Sigmoid colon (tissue), 7 donors: ENCODE results near the gene MRTFA. TPM values are rescaled to one million over a fixed set of nuclear protein-coding genes. Genes with fewer than 3 reads are reported as not detected.
"Not testable (repeated sequence)": the region's sequence is repeated elsewhere in the genome, so short reads cannot be mapped to it uniquely, and the experiment has no call there.

Experiments
- DNase-seq: peaks from one replicate; pipeline ENCODE4 v3.0.0-alpha.2; 2019
- H3K27ac ChIP-seq, 4 donors: fragments of 200-600 bp; sonication (generic); one replicate each; pipeline ENCODE4 v1.5.1; 2016 to 2019; ENCODE audit warnings: mild to moderate bottlenecking in 1 of 4
- H3K27me3 ChIP-seq, 3 donors: fragments of 200-600 bp; sonication (generic); one replicate each; pipeline ENCODE4 v1.5.1; 2019; ENCODE audit warnings: mild to moderate bottlenecking in 1 of 3
- H3K36me3 ChIP-seq, 4 donors: fragments of 200-600 bp; sonication (generic); one replicate each; pipeline ENCODE4 v1.5.1; 2016 to 2019
- H3K4me1 ChIP-seq, 4 donors: fragments of 200-600 bp; sonication (generic); one replicate each; pipeline ENCODE4 v1.5.1; 2017 to 2019
- H3K4me3 ChIP-seq, 4 donors: fragments of 200-600 bp; sonication (generic); one replicate each; pipeline ENCODE4 v1.5.1; 2017 to 2019; ENCODE audit warnings: mild to moderate bottlenecking in 2 of 4, moderate library complexity in 1 of 4
- H3K9me3 ChIP-seq, 4 donors: fragments of 200-600 bp in 3 of 4; sonication (generic) in 3 of 4; one replicate each; pipeline versions ENCODE4 v1.5.1 to v1.6.1; 2013 to 2019
- EP300 ChIP-seq, 4 donors: sonication (generic); formaldehyde crosslinking; IDR thresholded peaks; one replicate each; pipeline ENCODE4 v1.6.1; 2017; ENCODE audit warnings: antibody characterized with exemption in 4 of 4
- POLR2A ChIP-seq, 2 donors: fragments of 450-650 bp; IDR thresholded peaks; one replicate each; pipeline ENCODE4 v1.6.1; 2016; ENCODE audit warnings: antibody characterized with exemption in 2 of 2, mild to moderate bottlenecking in 2 of 2, moderate library complexity in 2 of 2
- POLR2AphosphoS5 ChIP-seq, 4 donors: sonication (generic); formaldehyde crosslinking; IDR thresholded peaks; one replicate each; pipeline ENCODE4 v1.6.1; 2017; ENCODE audit warnings: antibody characterized with exemption in 4 of 4
- WGBS, 2 donors: extraction: QIAGEN DNeasy Blood & Tissue Kit; methylation state at CpG; one replicate each; pipeline ENCODE4 v1.1.7; 2013; 5-methylcytosine and 5-hydroxymethylcytosine counted together
- intact Hi-C: fragments of 100-400 bp; cut with DNase I; formaldehyde crosslinking; loops from one replicate; pipeline ENCODE4 v1.15.1; 2023
- polyA plus RNA-seq, 3 donors: library from polyadenylated mRNA; stranded (reverse); fragments of 200-250 nt; gene quantifications; one replicate each; pipeline ENCODE4 v1.2.3, GENCODE V29; 2013
- total RNA-seq, 4 donors: library from RNA; depleted of rRNA; stranded (reverse); fragments of >200 nt; gene quantifications; one replicate each; pipeline ENCODE4 v1.1.0, GENCODE V29; 2016
- TF ChIP-seq, protein P1 (sequence below), 4 experiments: fragments of 450-650 bp in 3 of 4; fragments of 200-600 bp in 1 of 4; IDR thresholded peaks; one replicate each; pipeline ENCODE4 v1.5.1; 2016 to 2019; ENCODE audit warnings: antibody characterized with exemption in 4 of 4, mild to moderate bottlenecking in 3 of 4, moderate library complexity in 2 of 4
- donor health status: healthy with polysubstance abuse.
- donor health status: Bipolar disorder and iron deficiency.
- donor health status: healthy.

The MRTFA gene
- total and polyA plus RNA-seq, 7 donors, result 10.8 to 104 (median 29.2) TPM

DNA sequence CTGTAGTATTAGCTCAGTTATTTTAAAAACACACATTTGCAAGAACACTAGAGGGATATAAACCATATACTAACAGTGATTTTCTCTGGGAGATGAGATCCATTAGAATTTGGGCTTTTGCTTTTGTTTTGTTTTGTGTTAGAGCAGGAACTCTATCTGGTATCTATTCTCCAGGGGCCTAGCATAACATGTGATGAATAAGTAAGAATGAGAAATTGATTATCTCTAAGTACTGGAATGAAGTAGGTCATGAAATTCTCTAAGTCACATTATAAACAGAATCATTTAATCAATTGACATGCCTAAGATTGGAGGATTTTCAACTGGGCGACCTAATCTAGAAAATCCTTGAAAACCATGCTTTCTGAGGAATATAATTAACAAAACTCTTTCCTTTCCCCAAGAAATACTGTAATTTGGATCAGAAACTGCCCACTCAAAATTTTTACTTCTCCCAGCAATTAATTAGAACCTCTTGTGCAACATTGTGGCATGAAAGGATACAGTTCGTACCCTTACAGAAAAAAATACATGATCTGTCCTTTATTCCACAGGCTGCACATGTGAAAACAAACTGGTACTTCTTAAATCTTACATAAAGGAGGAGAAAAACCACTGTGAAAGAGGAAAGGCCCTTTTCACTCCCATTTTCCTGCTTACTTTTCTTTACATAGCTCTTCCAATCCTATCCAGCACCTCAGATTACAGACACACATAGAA lies 93.5 kb downstream of the MRTFA start:
- no peaks in the 10 kb centered on the region for H3K9me3 ChIP-seq
- peaks cover 0 to 15% (median 5%) of the 10 kb centered on the region in 4 donors for H3K4me1 ChIP-seq
- H3K27ac ChIP-seq, result no peak overlapping the region
- peaks cover 0 to 13% (median 0%) of the 10 kb centered on the region in 4 donors for H3K36me3 ChIP-seq
- no peak for DNase-seq
- WGBS, 2 donors, result 91 to 92% methylated on average over 2 of the region's 2 CpGs
- TF ChIP-seq POLR2AphosphoS5 (IDR thresholded peaks at IDR 0.05) (no peak), EP300 (IDR thresholded peaks at IDR 0.05) (no peak), POLR2A (IDR thresholded peaks at IDR 0.05) (no peak)
- TF ChIP-seq, protein P1, sequence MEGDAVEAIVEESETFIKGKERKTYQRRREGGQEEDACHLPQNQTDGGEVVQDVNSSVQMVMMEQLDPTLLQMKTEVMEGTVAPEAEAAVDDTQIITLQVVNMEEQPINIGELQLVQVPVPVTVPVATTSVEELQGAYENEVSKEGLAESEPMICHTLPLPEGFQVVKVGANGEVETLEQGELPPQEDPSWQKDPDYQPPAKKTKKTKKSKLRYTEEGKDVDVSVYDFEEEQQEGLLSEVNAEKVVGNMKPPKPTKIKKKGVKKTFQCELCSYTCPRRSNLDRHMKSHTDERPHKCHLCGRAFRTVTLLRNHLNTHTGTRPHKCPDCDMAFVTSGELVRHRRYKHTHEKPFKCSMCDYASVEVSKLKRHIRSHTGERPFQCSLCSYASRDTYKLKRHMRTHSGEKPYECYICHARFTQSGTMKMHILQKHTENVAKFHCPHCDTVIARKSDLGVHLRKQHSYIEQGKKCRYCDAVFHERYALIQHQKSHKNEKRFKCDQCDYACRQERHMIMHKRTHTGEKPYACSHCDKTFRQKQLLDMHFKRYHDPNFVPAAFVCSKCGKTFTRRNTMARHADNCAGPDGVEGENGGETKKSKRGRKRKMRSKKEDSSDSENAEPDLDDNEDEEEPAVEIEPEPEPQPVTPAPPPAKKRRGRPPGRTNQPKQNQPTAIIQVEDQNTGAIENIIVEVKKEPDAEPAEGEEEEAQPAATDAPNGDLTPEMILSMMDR (IDR thresholded peaks at IDR 0.05), result no peak
- no peak overlapping the region for H3K4me3 ChIP-seq
- intact Hi-C loops, result no loop called here
- no peaks in the 10 kb centered on the region for H3K27me3 ChIP-seq

DNA sequence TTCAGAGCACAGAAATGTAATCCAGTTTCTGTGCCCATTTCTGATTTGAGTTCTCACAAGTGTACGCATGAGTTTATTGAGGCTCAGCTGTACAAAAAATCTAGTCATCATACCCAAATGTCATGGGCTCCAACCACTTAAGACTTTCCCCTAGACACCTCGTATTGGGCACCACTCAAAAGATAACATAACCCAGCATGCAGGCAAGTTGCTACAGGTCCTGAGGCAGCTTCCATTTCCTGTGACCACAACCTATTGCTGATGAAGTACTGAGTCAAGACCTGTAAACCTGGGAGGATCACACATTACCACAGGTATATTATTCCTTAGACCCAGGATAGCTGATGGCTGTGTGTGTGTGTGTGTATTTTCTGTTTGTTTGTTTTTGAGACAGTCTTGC lies 95.2 kb downstream of the MRTFA start:
- Histone ChIP-seq H3K36me3 (peaks cover 0 to 8% (median 0%) of the 10 kb centered on the region in 4 donors), H3K4me1 (peaks cover 0 to 15% (median 5%) of the 10 kb centered on the region in 4 donors), H3K9me3 (no peaks in the 10 kb centered on the region), H3K27ac (no peak overlapping the region), H3K4me3 (no peak overlapping the region), H3K27me3 (no peaks in the 10 kb centered on the region)
- intact Hi-C loops, result no loop called here
- TF ChIP-seq, protein P1 (IDR thresholded peaks at IDR 0.05), result no peak
- DNase-seq, result no peak
- WGBS, 2 donors, result 82 to 87% methylated on average over 2 of the region's 2 CpGs

DNA sequence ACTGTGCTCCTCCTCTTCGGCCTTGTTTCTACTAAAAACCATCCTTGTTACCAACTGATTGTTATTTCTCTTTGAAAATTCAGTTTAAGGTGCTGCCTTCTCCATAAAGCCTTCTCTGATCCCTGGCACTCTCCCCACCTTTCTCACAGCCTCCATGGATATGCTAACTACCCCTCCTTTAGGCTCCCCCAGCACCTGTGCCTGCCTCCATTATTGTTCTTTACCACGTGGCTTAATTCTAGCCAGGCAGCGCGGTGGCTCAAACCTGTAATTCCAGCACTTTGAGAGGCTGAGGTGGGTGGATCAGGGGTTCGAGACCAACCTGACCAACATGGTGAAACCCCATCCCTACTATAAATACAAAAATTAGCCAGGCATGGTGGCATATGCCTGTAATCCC lies 96.3 kb downstream of the MRTFA start:
- no peaks in the 10 kb centered on the region for H3K36me3 ChIP-seq
- TF ChIP-seq, protein P1 (IDR thresholded peaks at IDR 0.05), result no peak
- no peak for TF ChIP-seq POLR2AphosphoS5 (IDR thresholded peaks at IDR 0.05)
- no peak for TF ChIP-seq POLR2A (IDR thresholded peaks at IDR 0.05)
- no peak for TF ChIP-seq EP300 (IDR thresholded peaks at IDR 0.05)
- no peak overlapping the region for H3K27ac ChIP-seq
- WGBS, 2 donors, result 94 to 95% methylated on average over 5 of the region's 5 CpGs
- no peak overlapping the region for H3K4me3 ChIP-seq
- no peaks in the 10 kb centered on the region for H3K27me3 ChIP-seq
- intact Hi-C loops, result no loop called here
- no peaks in the 10 kb centered on the region for H3K9me3 ChIP-seq
- DNase-seq, result no peak
- H3K4me1 ChIP-seq, result peaks cover 0 to 16% (median 10%) of the 10 kb centered on the region in 4 donors

DNA sequence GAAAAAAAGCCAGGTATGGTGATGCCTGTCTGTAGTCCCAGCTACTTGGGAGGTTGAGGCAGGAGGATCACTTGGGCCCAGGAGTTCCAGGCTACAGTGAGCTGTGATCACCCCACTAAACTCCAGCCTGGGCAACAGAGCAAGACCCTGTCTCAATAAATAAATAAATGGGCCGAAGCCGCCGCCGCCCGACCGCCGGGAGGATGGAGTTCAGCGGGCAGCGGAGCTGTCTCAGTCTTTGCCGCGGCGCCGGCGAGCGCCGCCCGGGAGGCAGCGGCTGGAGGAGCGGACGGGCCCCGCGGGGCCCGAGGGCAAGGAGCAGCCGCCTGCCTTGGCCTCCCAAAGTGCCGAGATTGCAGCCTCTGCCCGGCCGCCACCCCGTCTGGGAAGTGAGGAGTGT lies 100.4 kb downstream of the MRTFA start:
- H3K27ac ChIP-seq, H3K27me3 ChIP-seq, H3K36me3 ChIP-seq, H3K9me3 ChIP-seq, H3K4me3 ChIP-seq, intact Hi-C loops, DNase-seq: not testable (repeated sequence)
- WGBS, 2 donors, result 97% methylated on average over 24 of the region's 28 CpGs
- peaks cover 0 to 44% (median 40%) of the 10 kb centered on the region in 4 donors for H3K4me1 ChIP-seq

DNA sequence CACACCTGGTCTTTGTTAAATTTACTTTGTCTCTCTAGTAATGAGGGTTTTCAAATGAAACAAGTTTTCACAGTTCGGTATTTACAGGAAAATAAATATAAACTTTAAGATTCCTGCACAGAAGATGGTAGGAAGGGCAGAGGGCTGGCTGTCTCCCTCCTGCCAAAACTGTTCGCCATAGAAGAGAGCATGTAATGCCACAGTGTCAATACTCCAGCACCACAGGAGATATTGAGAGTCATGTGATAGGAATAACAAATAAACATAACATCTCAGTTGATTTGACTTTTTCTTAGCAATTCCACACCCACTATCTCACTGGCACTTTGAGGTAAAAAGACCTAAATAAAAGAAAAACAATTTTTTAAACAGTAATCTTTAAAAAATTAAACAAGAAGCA lies 100.9 kb downstream of the MRTFA start:
- no peak overlapping the region for H3K4me3 ChIP-seq
- no peaks in the 10 kb centered on the region for H3K9me3 ChIP-seq
- H3K27ac ChIP-seq, result peak overlapping the region in 3 of 4 donors; percentile 33 to 62 (median 37)
- no peaks in the 10 kb centered on the region for H3K36me3 ChIP-seq
- TF ChIP-seq EP300 (IDR thresholded peaks at IDR 0.05) (no peak), POLR2A (IDR thresholded peaks at IDR 0.05) (no peak)
- TF ChIP-seq, protein P1 (IDR thresholded peaks at IDR 0.05), result no peak
- DNase-seq, result no peak
- 91 to 93% methylated on average over 2 of the region's 2 CpGs for WGBS, 2 donors
- peaks cover 0 to 46% (median 42%) of the 10 kb centered on the region in 4 donors for H3K4me1 ChIP-seq
- intact Hi-C loops, result no loop called here
- H3K27me3 ChIP-seq, result no peaks in the 10 kb centered on the region
